WTC11 (cell line): ENCODE data around the gene KCNJ14. TPM values are rescaled to one million over a fixed set of nuclear protein-coding genes. Genes with fewer than 3 reads are reported as not detected.

Experiments used
- AFF4 ChIP-seq: sonication (generic); formaldehyde crosslinking; IDR thresholded peaks from 2 replicates; pipeline ENCODE4 v1.8.1; 2023; ENCODE audit warnings: mild to moderate bottlenecking, missing genetic modification reagents, borderline replicate concordance
- IRF2 ChIP-seq: sonication (generic); formaldehyde crosslinking; IDR thresholded peaks from 2 replicates; pipeline ENCODE4 v1.8.0; 2022; ENCODE audit warnings: low read depth, missing genetic modification reagents, borderline replicate concordance
- MAX ChIP-seq: sonication (generic); formaldehyde crosslinking; IDR thresholded peaks from 2 replicates; pipeline ENCODE4 v1.8.0; 2022; ENCODE audit warnings: mild to moderate bottlenecking, missing genetic modification reagents
- MLX ChIP-seq: sonication (generic); formaldehyde crosslinking; IDR thresholded peaks from 2 replicates; pipeline ENCODE4 v1.8.1; 2023; ENCODE audit warnings: mild to moderate bottlenecking, missing genetic modification reagents, moderate library complexity
- MYBL2 ChIP-seq: sonication (generic); formaldehyde crosslinking; IDR thresholded peaks from 2 replicates; pipeline ENCODE4 v1.8.1; 2023; ENCODE audit warnings: mild to moderate bottlenecking, moderate library complexity, missing genetic modification reagents
- RELA ChIP-seq: sonication (generic); formaldehyde crosslinking; IDR thresholded peaks from 2 replicates; pipeline ENCODE4 v1.8.1; 2022; ENCODE audit warnings: missing genetic modification reagents, mild to moderate bottlenecking, borderline replicate concordance
- TCF7 ChIP-seq: sonication (generic); formaldehyde crosslinking; IDR thresholded peaks from 2 replicates; pipeline ENCODE4 v1.8.0; 2022; ENCODE audit warnings: mild to moderate bottlenecking, low read depth, missing genetic modification reagents, moderate library complexity
- TEAD4 ChIP-seq: sonication (generic); formaldehyde crosslinking; IDR thresholded peaks from 2 replicates; pipeline ENCODE4 v1.8.0; 2022; ENCODE audit warnings: mild to moderate bottlenecking, missing genetic modification reagents
- ZBTB21 ChIP-seq: sonication (generic); formaldehyde crosslinking; IDR thresholded peaks from 2 replicates; pipeline ENCODE4 v1.8.1; 2023; ENCODE audit warnings: mild to moderate bottlenecking, missing genetic modification reagents, borderline replicate concordance
- ZNF317 ChIP-seq: sonication (generic); formaldehyde crosslinking; IDR thresholded peaks from 2 replicates; pipeline ENCODE4 v1.8.1; 2023; ENCODE audit warnings: low read depth, mild to moderate bottlenecking, moderate library complexity, missing genetic modification reagents, borderline replicate concordance
- total RNA-seq: library from RNA; stranded (reverse); gene quantifications from 3 replicates; pipeline ENCODE4 v1.2.3, GENCODE V29; 2021
- TF ChIP-seq, protein P1 (sequence below): sonication (generic); formaldehyde crosslinking; IDR thresholded peaks from 2 replicates; pipeline ENCODE4 v1.8.0; 2022; ENCODE audit warnings: mild to moderate bottlenecking, missing genetic modification reagents
- TF ChIP-seq, protein P2 (sequence below): fragments of 250-450 bp; sonication (Bioruptor Pico); conservative IDR thresholded peaks from 2 replicates; pipeline ENCODE4 v1.9.0; 2021; ENCODE audit warnings: mild to moderate bottlenecking
- TF ChIP-seq, protein P3 (sequence below): sonication (generic); formaldehyde crosslinking; IDR thresholded peaks from 2 replicates; pipeline ENCODE4 v1.8.1; 2022; ENCODE audit warnings: mild to moderate bottlenecking, moderate library complexity, missing genetic modification reagents
- TF ChIP-seq, protein P4 (sequence below): sonication (generic); formaldehyde crosslinking; IDR thresholded peaks from 2 replicates; pipeline ENCODE4 v1.8.1; 2022; ENCODE audit warnings: low read depth, missing genetic modification reagents, borderline replicate concordance

Gene KCNJ14
- total RNA-seq, 1 experiment from 2014 or later, result 1.4 TPM

DNA sequence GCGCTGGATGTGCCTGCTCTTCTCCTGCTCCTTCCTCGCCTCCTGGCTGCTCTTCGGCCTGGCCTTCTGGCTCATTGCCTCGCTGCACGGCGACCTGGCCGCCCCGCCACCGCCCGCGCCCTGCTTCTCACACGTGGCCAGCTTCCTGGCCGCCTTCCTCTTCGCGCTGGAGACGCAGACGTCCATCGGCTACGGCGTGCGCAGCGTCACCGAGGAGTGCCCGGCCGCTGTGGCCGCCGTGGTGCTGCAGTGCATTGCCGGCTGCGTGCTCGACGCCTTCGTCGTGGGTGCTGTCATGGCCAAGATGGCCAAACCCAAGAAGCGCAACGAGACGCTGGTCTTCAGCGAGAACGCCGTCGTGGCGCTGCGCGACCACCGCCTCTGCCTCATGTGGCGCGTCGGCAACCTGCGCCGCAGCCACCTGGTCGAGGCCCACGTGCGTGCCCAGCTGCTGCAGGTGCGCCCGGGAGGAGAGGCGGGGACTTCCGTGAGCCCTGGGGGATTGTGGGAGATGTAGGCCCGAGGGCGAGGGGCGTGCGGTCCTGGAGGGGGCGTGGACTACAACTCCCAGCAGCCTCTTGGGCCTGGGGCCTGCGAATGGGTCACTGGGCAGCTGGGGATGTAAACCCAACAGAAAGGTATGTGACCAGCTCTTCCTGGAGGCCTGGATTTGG, 6.7 kb downstream of the KCNJ14 start (continued):
- TF ChIP-seq AFF4 (CRISPR knock-in tag) (peak; percentile 79; the same call in 1 of the 2 replicates), RELA (CRISPR knock-in tag) (peak; percentile 99), MLX (no peak), TCF7 (CRISPR knock-in tag) (peak; percentile 97), IRF2 (CRISPR knock-in tag) (peak; percentile 88; the same call in 1 of the 2 replicates), TEAD4 (peak; percentile 89; the same call in 1 of the 2 replicates), ZNF317 (CRISPR knock-in tag) (0 out of 2 replicates have a peak, but pooled peaks have one; percentile 72), MYBL2 (CRISPR knock-in tag) (peak; percentile 89), ZBTB21 (CRISPR knock-in tag) (peak; percentile 97), MAX (CRISPR knock-in tag) (peak; percentile 100)
- TF ChIP-seq, protein P1, sequence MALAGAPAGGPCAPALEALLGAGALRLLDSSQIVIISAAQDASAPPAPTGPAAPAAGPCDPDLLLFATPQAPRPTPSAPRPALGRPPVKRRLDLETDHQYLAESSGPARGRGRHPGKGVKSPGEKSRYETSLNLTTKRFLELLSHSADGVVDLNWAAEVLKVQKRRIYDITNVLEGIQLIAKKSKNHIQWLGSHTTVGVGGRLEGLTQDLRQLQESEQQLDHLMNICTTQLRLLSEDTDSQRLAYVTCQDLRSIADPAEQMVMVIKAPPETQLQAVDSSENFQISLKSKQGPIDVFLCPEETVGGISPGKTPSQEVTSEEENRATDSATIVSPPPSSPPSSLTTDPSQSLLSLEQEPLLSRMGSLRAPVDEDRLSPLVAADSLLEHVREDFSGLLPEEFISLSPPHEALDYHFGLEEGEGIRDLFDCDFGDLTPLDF (CRISPR knock-in tag), result peak; percentile 96; the same call in 1 of the 2 replicates
- TF ChIP-seq, protein P2, sequence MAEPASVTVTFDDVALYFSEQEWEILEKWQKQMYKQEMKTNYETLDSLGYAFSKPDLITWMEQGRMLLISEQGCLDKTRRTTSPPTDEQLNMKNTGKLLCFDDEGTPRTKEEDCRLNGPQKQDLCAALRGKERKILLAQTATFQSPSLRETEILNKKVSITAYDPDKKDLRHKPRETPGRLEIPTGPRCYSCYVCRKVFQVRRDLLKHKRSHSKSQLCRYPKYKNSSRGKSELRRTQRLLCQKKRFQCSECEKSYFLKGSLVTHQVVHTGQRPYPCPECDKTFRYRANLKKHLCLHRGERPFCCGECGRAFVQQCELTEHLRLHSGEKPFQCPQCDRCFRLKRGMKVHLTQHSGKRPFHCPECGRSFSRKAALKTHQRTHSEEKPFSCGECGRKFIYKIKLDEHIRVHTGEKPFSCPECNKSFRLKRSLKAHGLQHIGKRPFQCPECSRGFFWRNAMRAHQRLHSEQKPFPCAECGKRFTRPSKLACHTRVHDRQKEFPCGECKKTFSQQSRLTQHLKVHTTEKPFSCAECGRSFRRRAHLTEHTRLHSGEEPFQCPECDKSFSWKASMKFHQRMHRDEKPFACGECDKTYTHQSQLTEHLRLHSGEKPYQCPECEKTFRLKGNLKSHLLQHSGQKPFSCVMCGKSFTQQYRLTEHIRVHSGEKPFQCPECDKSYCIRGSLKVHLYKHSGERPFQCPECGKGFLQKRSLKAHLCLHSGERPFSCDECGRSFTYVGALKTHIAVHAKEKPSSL (CRISPR knock-in tag), result no peak
- TF ChIP-seq, protein P3, sequence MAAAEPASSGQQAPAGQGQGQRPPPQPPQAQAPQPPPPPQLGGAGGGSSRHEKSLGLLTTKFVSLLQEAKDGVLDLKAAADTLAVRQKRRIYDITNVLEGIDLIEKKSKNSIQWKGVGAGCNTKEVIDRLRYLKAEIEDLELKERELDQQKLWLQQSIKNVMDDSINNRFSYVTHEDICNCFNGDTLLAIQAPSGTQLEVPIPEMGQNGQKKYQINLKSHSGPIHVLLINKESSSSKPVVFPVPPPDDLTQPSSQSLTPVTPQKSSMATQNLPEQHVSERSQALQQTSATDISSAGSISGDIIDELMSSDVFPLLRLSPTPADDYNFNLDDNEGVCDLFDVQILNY (CRISPR knock-in tag), result peak; percentile 95
- TF ChIP-seq, protein P4, sequence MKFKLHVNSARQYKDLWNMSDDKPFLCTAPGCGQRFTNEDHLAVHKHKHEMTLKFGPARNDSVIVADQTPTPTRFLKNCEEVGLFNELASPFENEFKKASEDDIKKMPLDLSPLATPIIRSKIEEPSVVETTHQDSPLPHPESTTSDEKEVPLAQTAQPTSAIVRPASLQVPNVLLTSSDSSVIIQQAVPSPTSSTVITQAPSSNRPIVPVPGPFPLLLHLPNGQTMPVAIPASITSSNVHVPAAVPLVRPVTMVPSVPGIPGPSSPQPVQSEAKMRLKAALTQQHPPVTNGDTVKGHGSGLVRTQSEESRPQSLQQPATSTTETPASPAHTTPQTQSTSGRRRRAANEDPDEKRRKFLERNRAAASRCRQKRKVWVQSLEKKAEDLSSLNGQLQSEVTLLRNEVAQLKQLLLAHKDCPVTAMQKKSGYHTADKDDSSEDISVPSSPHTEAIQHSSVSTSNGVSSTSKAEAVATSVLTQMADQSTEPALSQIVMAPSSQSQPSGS (CRISPR knock-in tag), result peak; percentile 94; the same call in 1 of the 2 replicates
